HCT116 (cell line): Measurements from ENCODE around the gene RAPGEF1.

Experiments
- CTCF ChIP-seq, 3 experiments: fragments of 200-600 bp in 1 of 3; sonication (generic) in 1 of 3; IDR thresholded peaks in 2 of 3; conservative IDR thresholded peaks in 1 of 3; 2 replicates each; pipeline ENCODE4 v1.5.1; 2012 to 2017; ENCODE audit warnings: low read depth in 2 of 3, low read length in 2 of 3, antibody characterized with exemption in 1 of 3, borderline replicate concordance in 1 of 3, control low read depth in 1 of 3, mild to moderate bottlenecking in 1 of 3, mixed read lengths in 1 of 3, mixed run types in 1 of 3, moderate library complexity in 1 of 3; ENCODE audit not compliant: insufficient read depth in 1 of 3
- EZH2 ChIP-seq: fragments of 200-600 bp; sonication (generic); IDR thresholded peaks from 2 replicates; pipeline ENCODE4 v1.6.1; 2017; ENCODE audit warnings: antibody characterized with exemption, mixed run types
- MAX ChIP-seq: IDR thresholded peaks from 2 replicates; pipeline ENCODE4 v1.6.1; 2012

GRCh38 chr9:131702911-131703310 is 37.0 kb downstream of the RAPGEF1 start:
- TF ChIP-seq CTCF (IDR thresholded peaks at IDR 0.05 in 2 of 3, conservative IDR thresholded peaks at IDR 0.05 in 1 of 3; ENCODE audit: borderline replicate concordance in 1 of 3, insufficient read depth in 1 of 3, low read depth in 2 of 3, low read length in 2 of 3) (no peak), EZH2 (no peak), MAX (no peak)
